Neural progenitor cell (in vitro differentiated cells): ENCODE data around the gene FLG. TPM values are rescaled to one million over a fixed set of nuclear protein-coding genes. Genes with fewer than 3 reads are reported as not detected.

Source experiments
- total RNA-seq: library from RNA; depleted of rRNA; stranded (reverse); fragments of >200 nt; gene quantifications from 2 replicates; pipeline ENCODE4 v1.2.3, GENCODE V29; 2015; ENCODE audit warnings: low replicate concordance

Gene FLG
- total RNA-seq, 1 donor from 2014 or later: not detected

Other genes starting within 250 kb of the FLG start
- gene TCHHL1, start 236.2 kb downstream of the FLG start, total RNA-seq: not detected in 2 replicates
- 0.03 and 0.07 TPM in 2 replicates for gene TCHH, start 209.8 kb downstream of the FLG start, total RNA-seq
- not detected in 2 replicates for gene RPTN, start 166.0 kb downstream of the FLG start, total RNA-seq
- gene HRNR, start 101.0 kb downstream of the FLG start, total RNA-seq: not detected in 2 replicates
- gene FLG2, start 34.8 kb upstream of the FLG start, total RNA-seq: not detected in 2 replicates
- not detected in 2 replicates for gene CRNN, start 89.0 kb upstream of the FLG start, total RNA-seq
- not detected in 2 replicates for gene LCE5A, start 185.6 kb upstream of the FLG start, total RNA-seq
- gene CRCT1, start 189.2 kb upstream of the FLG start, total RNA-seq: not detected in 2 replicates
- gene LCE3E, start 241.5 kb upstream of the FLG start, total RNA-seq: not detected in 2 replicates